Activated CD4-positive, alpha-beta T cell treated with anti-CD3 and anti-CD28 coated beads, Interleukin-2, amount 50 U/mL, for 16 hours (primary cell): ENCODE data around the gene SGTA.

Source experiments
- DNase-seq: peaks from one replicate; pipeline ENCODE4 v3.0.0-alpha.2; 2020

Gene SGTA

GRCh38 chr19:2809387-2810140 is 26.5 kb upstream of the SGTA start:
- no peak for DNase-seq

- no peak for DNase-seq
Observed at GRCh38 chr19:2808129-2808941, 25.3 kb upstream of the SGTA start.

DNA sequence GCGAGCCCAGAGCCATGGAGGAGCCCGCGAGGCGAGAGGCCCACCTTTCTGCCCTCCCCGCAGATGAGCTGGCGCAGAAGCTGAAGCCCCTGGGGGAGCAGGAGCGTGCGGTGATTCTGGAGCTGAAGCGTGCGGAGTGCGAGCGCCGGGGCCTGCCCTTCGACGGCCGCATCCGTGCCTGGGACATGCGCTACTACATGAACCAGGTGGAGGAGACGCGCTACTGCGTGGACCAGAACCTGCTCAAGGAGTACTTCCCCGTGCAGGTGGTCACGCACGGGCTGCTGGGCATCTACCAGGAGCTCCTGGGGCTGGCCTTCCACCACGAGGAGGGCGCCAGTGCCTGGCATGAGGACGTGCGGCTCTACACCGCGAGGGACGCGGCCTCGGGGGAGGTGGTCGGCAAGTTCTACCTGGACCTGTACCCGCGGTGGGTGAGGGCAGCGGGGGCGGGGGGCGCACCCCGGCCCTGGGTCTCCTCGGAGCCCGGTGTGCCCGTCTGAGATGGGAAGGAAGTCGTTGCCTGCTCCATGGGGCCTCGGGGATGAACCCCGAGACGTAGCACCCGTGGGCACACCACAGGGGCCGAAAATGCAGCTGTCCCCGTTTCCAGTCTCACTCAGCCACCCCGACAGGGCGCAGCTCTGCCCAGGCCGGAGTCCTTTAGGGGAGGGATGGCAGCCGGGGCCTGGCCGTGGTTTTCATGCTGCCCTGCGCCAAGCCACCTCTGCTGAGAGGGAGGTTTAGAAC is 24.5 kb upstream of the SGTA start:
- no peak for DNase-seq

GRCh38 chr19:2806736-2807378 is 23.8 kb upstream of the SGTA start:
- no peak for DNase-seq

GRCh38 chr19:2805991-2806649 is 23.0 kb upstream of the SGTA start:
- no peak for DNase-seq

DNA sequence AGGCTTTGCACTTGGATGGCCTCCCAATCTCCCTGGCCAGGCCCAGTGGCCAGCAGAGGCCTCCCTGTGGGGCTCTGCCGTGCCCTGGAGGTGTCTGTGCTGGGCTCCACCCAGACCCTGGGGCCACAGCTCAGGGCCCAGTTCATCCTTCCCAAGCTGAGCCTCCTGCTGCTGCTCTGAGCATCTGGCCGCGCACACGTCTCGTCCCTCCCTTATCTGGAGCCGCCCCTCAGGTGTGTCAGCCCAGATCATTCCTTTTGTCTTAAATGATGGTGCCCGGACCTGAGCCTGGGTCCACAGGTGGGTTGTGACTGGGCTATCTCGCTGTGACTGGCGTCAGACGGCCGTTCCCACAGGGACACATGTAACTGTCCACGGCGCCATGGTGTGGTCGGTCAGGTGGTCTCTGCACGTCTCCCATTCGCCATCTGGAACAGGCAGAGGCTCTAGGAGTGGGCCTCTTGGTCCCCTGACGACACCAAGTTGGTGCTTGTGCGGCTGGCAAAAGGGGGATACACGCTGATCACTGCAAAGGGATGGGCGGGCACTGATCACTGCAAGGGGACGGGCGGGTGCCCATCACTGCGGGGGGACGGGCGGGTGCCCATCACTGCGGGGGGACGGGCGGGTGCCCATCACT is 22.3 kb upstream of the SGTA start:
- no peak for DNase-seq

DNA sequence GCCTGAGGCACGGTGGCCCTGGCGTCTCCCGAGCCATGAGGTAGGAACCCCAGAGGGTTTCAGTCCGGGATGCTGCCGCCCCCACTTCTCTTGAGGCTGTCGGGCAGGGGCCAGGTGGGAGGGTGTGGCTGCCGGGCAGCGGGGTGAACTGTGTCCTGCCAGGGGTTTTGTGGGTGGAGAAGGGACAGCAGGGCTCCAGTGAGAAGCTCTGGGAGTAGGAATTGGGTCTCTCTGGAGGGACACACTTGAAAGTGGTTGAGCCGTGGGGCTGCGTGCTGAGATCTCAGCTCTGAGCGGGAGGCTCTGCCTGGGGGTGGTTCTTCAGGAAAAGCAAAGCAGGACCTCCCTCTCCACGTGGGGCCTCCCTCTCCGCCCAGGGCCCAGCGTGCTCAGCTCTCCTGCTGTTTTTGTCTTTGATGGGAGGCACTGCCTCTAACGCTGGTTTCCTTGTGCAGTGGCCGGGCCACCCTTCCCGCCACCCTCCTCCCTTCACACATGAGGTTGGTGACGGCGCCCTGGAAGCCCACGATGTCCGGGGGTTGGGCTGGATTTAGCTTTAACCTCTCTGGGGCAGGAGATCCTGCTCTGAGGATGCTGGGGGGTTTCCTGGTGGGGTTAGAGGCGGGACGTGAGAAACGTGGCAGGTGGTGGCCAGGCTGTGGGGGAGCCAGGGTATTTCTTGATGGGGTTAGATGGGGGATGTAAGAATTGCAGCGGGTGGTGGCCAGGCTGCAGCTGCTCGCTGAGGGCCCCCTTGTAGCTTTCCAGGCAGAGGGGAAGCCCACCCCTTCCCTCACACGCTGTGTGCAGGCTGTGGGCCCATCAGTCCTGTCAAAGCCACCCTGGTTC is 21.3 kb upstream of the SGTA start:
- no peak for DNase-seq

DNA sequence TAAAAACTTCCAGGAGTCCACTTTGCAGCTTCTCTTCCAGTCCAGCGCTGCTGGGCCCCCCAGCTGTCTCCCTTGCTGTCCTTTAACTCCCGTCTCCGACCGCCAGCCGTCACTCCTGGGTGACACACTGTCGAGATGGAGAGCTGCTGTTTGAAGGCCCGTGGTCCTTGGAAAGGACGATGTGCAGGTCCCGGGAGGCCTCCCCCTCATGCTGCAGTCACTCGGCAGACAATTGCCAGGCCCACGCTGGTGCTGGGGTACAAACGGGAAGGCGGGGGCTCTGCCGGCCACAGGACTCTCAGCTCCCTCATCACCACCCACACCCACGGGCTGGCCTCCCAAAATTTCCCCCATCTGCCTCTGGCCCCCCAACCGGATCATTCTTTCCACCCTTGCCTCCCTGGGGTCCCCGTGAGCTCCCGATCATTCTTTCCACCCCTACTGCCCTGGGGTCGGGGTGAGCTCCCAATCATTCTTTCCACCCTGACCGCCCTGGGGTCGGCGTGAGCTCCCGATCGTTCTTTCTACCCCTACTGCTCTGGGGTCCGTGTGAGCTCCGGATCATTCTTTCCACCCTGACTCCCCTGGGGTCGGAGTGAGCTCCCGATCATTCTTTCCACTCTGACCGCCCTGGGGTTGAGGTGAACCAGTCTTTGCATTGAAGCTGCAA is 20.5 kb upstream of the SGTA start:
- no peak for DNase-seq

DNA sequence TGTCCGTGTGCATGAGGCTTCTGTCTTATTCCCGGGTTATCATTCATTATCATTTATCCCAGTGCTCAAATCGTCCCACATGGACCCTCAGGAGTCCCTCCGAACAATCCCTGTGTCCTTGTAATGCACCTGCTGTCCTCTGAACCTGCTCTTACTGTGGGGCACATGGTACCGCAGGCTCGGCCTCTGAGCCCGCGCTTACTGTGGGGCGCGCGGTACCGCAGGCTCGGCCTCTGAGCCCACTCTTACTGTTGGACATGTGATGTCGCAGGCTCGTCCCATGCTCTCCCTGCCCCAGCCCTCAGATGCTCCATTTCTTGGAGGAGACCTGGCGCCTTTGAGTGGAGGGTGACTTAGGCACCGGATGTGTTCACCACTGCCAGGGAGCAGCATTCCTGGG is 19.8 kb upstream of the SGTA start:
- no peak for DNase-seq

DNA sequence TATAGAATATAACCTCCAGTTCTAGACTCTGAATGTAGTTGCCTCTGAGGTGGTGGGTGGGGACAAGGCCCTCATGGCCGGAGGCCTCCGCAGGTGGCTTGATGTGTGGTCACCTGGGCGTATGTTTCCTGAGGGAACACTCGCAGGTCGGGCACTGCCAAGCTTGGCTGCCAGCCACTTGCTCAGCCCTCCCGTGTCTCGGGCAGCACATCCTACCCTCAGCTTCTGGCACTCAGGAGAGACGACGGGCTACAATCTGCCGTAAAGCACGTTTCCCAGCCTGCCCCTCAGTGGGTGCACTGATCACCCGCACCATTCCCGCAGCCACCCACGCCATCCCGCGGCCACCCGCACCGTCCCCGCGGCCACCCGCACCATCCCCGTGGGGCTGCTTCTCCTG is 17.4 kb upstream of the SGTA start:
- no peak for DNase-seq

- DNase-seq, result no peak
Observed at GRCh38 chr19:2799273-2800020, 16.4 kb upstream of the SGTA start.

DNA sequence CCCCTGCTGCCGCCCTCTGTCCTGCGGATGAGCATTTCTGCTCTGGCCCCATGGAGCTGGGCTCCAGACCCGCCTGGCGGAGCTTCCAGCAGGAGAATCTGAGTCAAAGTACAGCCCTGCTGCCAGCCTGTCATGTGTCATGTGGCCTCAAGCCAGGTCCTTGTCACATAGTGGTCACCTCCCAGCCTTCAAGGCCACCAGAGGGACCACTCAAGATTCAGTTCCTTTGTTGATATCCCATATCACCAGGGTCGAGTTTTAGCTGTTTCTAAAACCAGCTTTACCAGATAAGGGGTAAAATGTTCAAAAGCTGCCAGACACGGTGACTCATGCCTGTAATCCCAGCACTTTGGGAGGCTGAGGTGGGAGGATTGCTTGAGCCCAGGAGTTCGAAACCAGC is 15.7 kb upstream of the SGTA start:
- no peak for DNase-seq

- DNase-seq, result no peak
Observed at GRCh38 chr19:2798158-2798685, 15.1 kb upstream of the SGTA start.

DNA sequence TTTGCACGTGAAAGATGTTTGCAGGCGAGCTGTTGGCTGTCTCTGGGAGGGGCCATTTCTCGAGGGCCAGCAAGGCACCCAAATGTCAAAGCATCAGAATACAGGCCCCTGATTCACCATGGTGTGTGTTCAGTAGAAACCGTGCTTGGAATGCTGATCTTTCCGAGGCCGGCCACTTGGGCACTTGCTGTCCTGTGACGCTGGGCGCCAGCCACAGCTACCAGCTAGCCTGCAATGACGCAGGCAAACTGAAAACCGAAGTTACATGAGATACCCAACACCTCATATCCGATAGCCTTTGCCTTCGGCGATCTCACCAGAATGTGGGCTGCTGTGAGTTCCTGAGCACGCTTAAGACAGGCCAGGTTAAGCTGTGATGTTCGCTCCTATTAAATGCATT is 14.2 kb upstream of the SGTA start:
- no peak for DNase-seq

- DNase-seq, result no peak
Observed at GRCh38 chr19:2796659-2797266, 13.7 kb upstream of the SGTA start.

DNA sequence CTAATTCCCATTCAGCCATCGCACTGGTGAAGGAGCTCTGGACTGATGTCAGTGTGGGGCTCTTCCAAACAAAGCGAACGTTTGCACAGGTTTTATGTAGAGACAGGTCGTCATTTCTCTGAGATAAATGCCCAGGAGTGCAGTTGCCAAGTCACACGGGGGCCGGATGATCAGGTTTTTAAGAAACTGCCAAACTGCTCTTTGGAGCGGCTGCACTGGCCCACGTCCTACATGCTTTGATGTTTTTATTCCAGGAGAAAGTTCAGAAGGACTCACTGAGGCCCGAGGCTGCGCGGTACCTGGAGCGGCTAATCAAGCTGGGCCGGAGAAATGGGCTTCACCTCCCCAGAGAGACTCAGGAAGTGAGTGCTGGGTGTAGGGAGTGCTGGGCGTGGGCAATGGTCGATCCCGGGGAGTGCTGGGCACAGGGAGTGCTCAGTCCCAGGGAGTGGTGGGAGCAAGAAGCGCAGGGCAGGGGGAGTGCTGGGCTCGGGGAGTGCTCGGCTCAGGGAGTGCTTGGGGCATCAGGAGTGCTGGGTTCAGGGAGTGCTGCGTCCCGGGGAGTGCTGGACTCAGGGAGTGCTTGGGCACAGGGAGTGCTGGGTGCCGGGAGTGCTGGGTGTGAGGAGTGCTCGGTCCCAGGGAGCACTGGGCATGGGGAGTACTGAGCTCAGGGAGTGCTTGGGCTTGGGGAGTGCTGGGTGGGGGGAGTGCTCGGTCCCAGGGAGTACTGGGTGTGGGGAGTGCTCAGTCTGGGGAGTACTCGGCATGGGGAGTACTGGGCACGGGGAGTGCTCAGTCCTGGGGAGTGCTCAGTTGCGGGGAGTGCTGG is 13.0 kb upstream of the SGTA start:
- no peak for DNase-seq

DNA sequence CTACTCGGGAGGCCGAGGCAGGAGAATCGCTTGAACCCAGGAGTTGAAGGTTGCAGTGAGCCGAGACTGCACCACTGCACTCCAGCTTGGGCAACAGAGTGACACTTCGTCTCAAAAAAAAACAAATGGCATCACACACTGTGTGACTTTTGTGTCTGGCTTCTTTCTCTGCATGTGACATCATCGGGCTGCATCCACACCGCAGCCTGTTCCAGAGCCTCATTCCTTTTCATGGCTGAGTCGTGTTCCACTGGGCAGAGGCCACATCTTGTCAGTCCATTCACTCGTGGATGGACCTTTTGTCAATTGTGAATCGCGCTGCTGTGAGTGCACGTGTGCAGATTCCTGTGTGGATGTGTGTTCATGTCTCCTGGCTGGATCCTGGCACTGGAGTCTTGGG is 10.5 kb upstream of the SGTA start:
- DNase-seq, result no peak

DNA sequence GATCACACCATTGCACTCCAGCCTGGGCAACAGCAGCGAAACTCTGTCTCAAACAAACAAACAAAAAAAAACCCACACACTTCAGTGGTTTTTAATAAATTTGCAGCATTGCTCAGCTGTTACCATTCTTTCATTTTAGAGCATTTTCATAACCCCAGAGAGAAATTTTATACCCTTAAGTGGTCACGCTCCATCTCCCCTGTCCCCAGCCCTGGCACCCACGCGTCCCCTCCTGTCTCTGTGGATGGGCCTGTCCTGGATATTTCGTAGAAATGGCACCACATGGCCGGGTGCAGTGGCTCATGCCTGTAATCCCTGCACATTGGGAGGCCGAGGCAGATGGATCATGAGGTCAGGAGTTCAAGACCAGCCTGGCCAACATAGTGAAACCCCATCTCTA is 10.1 kb upstream of the SGTA start:
- DNase-seq, result no peak
